Measurements from ENCODE around the gene RBP4. TPM values are rescaled to one million over a fixed set of nuclear protein-coding genes. Genes with fewer than 3 reads are reported as not detected.

The RBP4 gene
- total RNA-seq, 6 experiments from 2014 or later: not detected

GRCh38 chr10:93600446-93601145, 439 bp downstream of the RBP4 start:
- no peak overlapping the region for H3K4me3 Mint-ChIP-seq
- H3K27me3 Mint-ChIP-seq (ENCODE audit: insufficient read depth): peaks cover 32% of the 10 kb centered on the region
- no peaks in the 10 kb centered on the region for H3K4me1 Mint-ChIP-seq (ENCODE audit: low read depth)
- no peaks in the 10 kb centered on the region for H3K9me3 Mint-ChIP-seq
- no peak overlapping the region for H3K27ac Mint-ChIP-seq
- TF ChIP-seq, protein P1, sequence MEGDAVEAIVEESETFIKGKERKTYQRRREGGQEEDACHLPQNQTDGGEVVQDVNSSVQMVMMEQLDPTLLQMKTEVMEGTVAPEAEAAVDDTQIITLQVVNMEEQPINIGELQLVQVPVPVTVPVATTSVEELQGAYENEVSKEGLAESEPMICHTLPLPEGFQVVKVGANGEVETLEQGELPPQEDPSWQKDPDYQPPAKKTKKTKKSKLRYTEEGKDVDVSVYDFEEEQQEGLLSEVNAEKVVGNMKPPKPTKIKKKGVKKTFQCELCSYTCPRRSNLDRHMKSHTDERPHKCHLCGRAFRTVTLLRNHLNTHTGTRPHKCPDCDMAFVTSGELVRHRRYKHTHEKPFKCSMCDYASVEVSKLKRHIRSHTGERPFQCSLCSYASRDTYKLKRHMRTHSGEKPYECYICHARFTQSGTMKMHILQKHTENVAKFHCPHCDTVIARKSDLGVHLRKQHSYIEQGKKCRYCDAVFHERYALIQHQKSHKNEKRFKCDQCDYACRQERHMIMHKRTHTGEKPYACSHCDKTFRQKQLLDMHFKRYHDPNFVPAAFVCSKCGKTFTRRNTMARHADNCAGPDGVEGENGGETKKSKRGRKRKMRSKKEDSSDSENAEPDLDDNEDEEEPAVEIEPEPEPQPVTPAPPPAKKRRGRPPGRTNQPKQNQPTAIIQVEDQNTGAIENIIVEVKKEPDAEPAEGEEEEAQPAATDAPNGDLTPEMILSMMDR (IDR thresholded peaks at IDR 0.05): no peak
- H3K36me3 Mint-ChIP-seq (ENCODE audit: low read depth): no peaks in the 10 kb centered on the region
- DNase-seq: no peak

DNA sequence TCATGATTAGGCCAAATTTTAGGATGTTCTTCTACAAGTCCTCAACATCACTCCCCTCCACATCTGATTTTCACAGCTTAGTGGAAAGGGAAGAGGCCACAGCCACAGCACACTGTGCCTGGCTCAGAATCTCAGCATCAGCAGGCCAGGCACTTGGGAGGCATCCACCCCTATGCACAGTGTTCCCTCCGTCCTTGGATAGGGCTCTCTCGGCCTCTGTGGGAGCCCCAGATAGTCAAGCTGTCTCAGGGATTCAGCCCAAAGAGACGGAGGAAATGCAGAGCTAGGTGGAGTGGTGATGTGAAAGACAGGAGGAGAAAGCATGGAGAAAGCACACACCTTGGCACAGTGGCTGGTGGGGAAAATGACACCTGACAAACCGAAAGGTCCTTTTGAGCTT, 1.3 kb downstream of the RBP4 start:
- no peak for DNase-seq
- no peaks in the 10 kb centered on the region for H3K36me3 Mint-ChIP-seq (ENCODE audit: low read depth)
- H3K4me1 Mint-ChIP-seq (ENCODE audit: low read depth): no peaks in the 10 kb centered on the region
- H3K27me3 Mint-ChIP-seq (ENCODE audit: insufficient read depth): peaks cover 32% of the 10 kb centered on the region
- H3K9me3 Mint-ChIP-seq: no peaks in the 10 kb centered on the region
- TF ChIP-seq, protein P1 (IDR thresholded peaks at IDR 0.05): no peak
- H3K27ac Mint-ChIP-seq: no peak overlapping the region
- no peak overlapping the region for H3K4me3 Mint-ChIP-seq

GRCh38 chr10:93599335-93599734, 1.7 kb downstream of the RBP4 start:
- Mint-ChIP-seq H3K9me3 (no peaks in the 10 kb centered on the region), H3K27me3 (ENCODE audit: insufficient read depth) (peaks cover 32% of the 10 kb centered on the region), H3K4me1 (ENCODE audit: low read depth) (no peaks in the 10 kb centered on the region), H3K36me3 (ENCODE audit: low read depth) (no peaks in the 10 kb centered on the region), H3K27ac (no peak overlapping the region), H3K4me3 (no peak overlapping the region)
- TF ChIP-seq, protein P1 (IDR thresholded peaks at IDR 0.05): no peak
- DNase-seq: no peak

DNA sequence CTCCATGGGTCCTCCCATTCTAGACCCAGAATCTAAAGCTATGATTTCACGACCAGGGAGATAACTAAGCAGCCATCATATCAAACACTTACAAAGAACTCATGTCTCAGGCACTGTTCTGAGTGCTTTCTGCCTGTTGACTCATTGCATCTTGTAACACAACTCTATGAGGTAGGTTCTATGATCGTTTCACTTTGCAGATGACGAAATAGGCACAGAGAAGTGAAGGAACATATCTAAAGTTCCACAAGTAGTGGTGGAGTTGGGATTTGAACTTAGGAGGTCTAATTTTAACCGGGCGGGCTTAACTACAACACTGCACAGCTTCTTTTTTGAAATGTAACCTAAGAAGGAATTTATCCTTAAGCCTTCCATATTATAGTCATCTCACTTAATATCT, 2.9 kb downstream of the RBP4 start:
- H3K4me1 Mint-ChIP-seq (ENCODE audit: low read depth): no peaks in the 10 kb centered on the region
- H3K27me3 Mint-ChIP-seq (ENCODE audit: insufficient read depth): peaks cover 36% of the 10 kb centered on the region
- H3K27ac Mint-ChIP-seq: no peak overlapping the region
- H3K36me3 Mint-ChIP-seq (ENCODE audit: low read depth): no peaks in the 10 kb centered on the region
- TF ChIP-seq, protein P1 (IDR thresholded peaks at IDR 0.05): no peak
- H3K9me3 Mint-ChIP-seq: no peaks in the 10 kb centered on the region
- no peak for DNase-seq
- no peak overlapping the region for H3K4me3 Mint-ChIP-seq

GRCh38 chr10:93597075-93597599, 3.9 kb downstream of the RBP4 start:
- TF ChIP-seq, protein P1 (IDR thresholded peaks at IDR 0.05): no peak
- Mint-ChIP-seq H3K4me1 (ENCODE audit: low read depth) (no peaks in the 10 kb centered on the region), H3K4me3 (no peak overlapping the region), H3K36me3 (ENCODE audit: low read depth) (no peaks in the 10 kb centered on the region), H3K27ac (no peak overlapping the region), H3K9me3 (no peaks in the 10 kb centered on the region), H3K27me3 (ENCODE audit: insufficient read depth) (peaks cover 33% of the 10 kb centered on the region)
- DNase-seq: no peak

All from HFFc6 (cell line).